PC-3 (cell line): ENCODE data around the gene TMEM86B. TPM values are rescaled to one million over a fixed set of nuclear protein-coding genes. Genes with fewer than 3 reads are reported as not detected.
A peak's percentile ranks its signal among the peaks of the same experiment; 100 is the strongest.

Experiments used
- ATAC-seq: fragments of 200-7000 bp; cut with Tn5 transposase; 2 replicates; pipeline ENCODE4 v1.9.1; 2020; ENCODE audit warnings: mild to moderate bottlenecking, moderate library complexity
- BruUV-seq: library from RNA; stranded (reverse); fragments of 400-500 nt; replicated peaks from 2 replicates; lab custom pipeline; 2021; lab: Mats Ljungman, UMichigan
- CTCF ChIA-PET: fragments of 300-600 bp; sonication (Branson Sonifier 250); formaldehyde crosslinking; loops from one replicate; lab custom pipeline; 2022; ENCODE audit warnings: antibody characterized with exemption; lab: Charles Lee
- POLR2A ChIA-PET: fragments of 300-600 bp; sonication (Branson Sonifier 250); formaldehyde crosslinking; loops from one replicate; lab custom pipeline; 2022; ENCODE audit warnings: antibody characterized with exemption; ENCODE audit not compliant: unreplicated experiment; lab: Charles Lee
- DNase-seq: peaks from one replicate; pipeline ENCODE4 v3.0.0-alpha.2; 2015
- H2AFZ ChIP-seq: fragments of 300-600 bp; sonication (generic); 2 replicates; pipeline ENCODE4 v1.6.0; 2016; ENCODE audit warnings: antibody characterized with exemption, low read length
- H3F3A ChIP-seq: fragments of 300-600 bp; sonication (generic); one replicate; pipeline ENCODE4 v1.6.0; 2017; ENCODE audit warnings: antibody characterized with exemption, low read length, control low read depth, mild to moderate bottlenecking; ENCODE audit not compliant: unreplicated experiment
- H3K27ac ChIP-seq: fragments of 300-600 bp; sonication (generic); 2 replicates; pipeline ENCODE4 v1.5.1; 2016; ENCODE audit warnings: mild to moderate bottlenecking, low read length
- H3K27me3 ChIP-seq: fragments of 300-600 bp; sonication (generic); 2 replicates; pipeline ENCODE4 v1.6.1; 2016; ENCODE audit warnings: low read length, mixed read lengths
- H3K36me3 ChIP-seq: fragments of 300-600 bp; sonication (generic); 2 replicates; pipeline ENCODE4 v1.6.1; 2016; ENCODE audit warnings: low read depth, mixed run types, low read length, mixed read lengths
- H3K4me1 ChIP-seq: fragments of 300-600 bp; sonication (generic); 2 replicates; pipeline ENCODE4 v1.5.1; 2016; ENCODE audit warnings: low read length; ENCODE audit not compliant: insufficient read depth
- H3K4me2 ChIP-seq: fragments of 300-600 bp; sonication (generic); 2 replicates; pipeline ENCODE4 v1.6.0; 2016; ENCODE audit warnings: low read length
- H3K4me3 ChIP-seq: fragments of 300-600 bp; sonication (generic); 2 replicates; pipeline ENCODE4 v1.5.1; 2016; ENCODE audit warnings: mild to moderate bottlenecking, low read length, mixed read lengths
- H3K79me2 ChIP-seq: fragments of 300-600 bp; sonication (generic); 2 replicates; pipeline ENCODE4 v1.6.1; 2017; ENCODE audit warnings: low read length, mixed read lengths
- H3K9ac ChIP-seq: fragments of 300-600 bp; sonication (generic); 2 replicates; pipeline ENCODE4 v1.6.0; 2016; ENCODE audit warnings: mild to moderate bottlenecking, low read length
- H3K9me2 ChIP-seq: fragments of 300-600 bp; sonication (generic); replicated peaks from 2 replicates; pipeline ENCODE4 v1.6.1; 2016; ENCODE audit warnings: mixed run types, low read length, mixed read lengths
- H3K9me3 ChIP-seq: fragments of 300-600 bp; sonication (generic); 2 replicates; pipeline ENCODE4 v1.6.1; 2016; ENCODE audit warnings: low read length, mixed read lengths
- H4K20me1 ChIP-seq: fragments of 300-600 bp; sonication (generic); 2 replicates; pipeline ENCODE4 v1.6.1; 2016; ENCODE audit warnings: low read length, mixed read lengths
- CTCF ChIP-seq: fragments of 300-600 bp; sonication (generic); conservative IDR thresholded peaks from 2 replicates; pipeline ENCODE4 v1.5.1; 2017; ENCODE audit warnings: antibody characterized with exemption, low read depth, mild to moderate bottlenecking, low read length
- EZH2 ChIP-seq: fragments of 300-600 bp; sonication (generic); IDR thresholded peaks from one replicate; pipeline ENCODE4 v1.6.1; 2017; ENCODE audit warnings: antibody characterized with exemption, mild to moderate bottlenecking, low read length; ENCODE audit not compliant: unreplicated experiment
- EZH2phosphoT487 ChIP-seq: fragments of 300-600 bp; sonication (generic); IDR thresholded peaks from 2 replicates; pipeline ENCODE4 v1.6.1; 2018; ENCODE audit warnings: mild to moderate bottlenecking, antibody characterized with exemption, low read length, borderline replicate concordance
- intact Hi-C: fragments of 100-400 bp; cut with micrococcal nuclease; formaldehyde crosslinking; loops from 2 replicates; pipeline ENCODE4 v1.9.0; 2023
- total RNA-seq: library from RNA; depleted of rRNA; stranded (reverse); fragments of >200 nt; gene quantifications from 2 replicates; pipeline ENCODE4 v1.2.3, GENCODE V29; 2014

Gene TMEM86B
- total RNA-seq, 1 experiment from 2014 or later = 11.8 TPM

GRCh38 chr19:55216461-55217198 is 11.9 kb downstream of the TMEM86B start:
- peaks cover 22% of the 10 kb centered on the region for H3K4me1 ChIP-seq
- H3K9me3 ChIP-seq = no peaks in the 10 kb centered on the region
- H3K4me2 ChIP-seq = peak overlapping the region; percentile 77
- TF ChIP-seq CTCF (no peak), EZH2 (no peak), EZH2phosphoT487 (no peak)
- H3F3A ChIP-seq = no peaks in the 10 kb centered on the region
- no peaks in the 10 kb centered on the region for H3K27me3 ChIP-seq
- no peaks in the 10 kb centered on the region for H4K20me1 ChIP-seq
- intact Hi-C loops = loop anchor here (1.0 to 10.0 kb wide), 2 partner anchors 43 to 168 kb away; partner anchors contain the start of genes PPP6R1, RPL28 and TMEM238
- H3K79me2 ChIP-seq = no peaks in the 10 kb centered on the region
- DNase-seq (peak; percentile 100), ATAC-seq (peak; percentile 91)
- TSS peak; percentile 77 for BruUV-seq
- POLR2A ChIA-PET = interaction anchor here (0.6 to 1.0 kb wide), 2 partner anchors 50 to 1348 kb away, joined by 3 read pairs; partner anchors contain the start of gene DNAAF3
- peak overlapping the region; percentile 44 for H3K4me3 ChIP-seq
- CTCF ChIA-PET = interaction anchor here (0.6 kb wide), 1 partner anchor 168 kb away, joined by 3 read pairs; the partner anchor contains the start of gene TMEM238
- peak overlapping the region; percentile 84 for H3K27ac ChIP-seq
- no peaks in the 10 kb centered on the region for H3K9me2 ChIP-seq
- peak overlapping the region; percentile 15; the same call in 1 of the 2 replicates for H2AFZ ChIP-seq
- no peaks in the 10 kb centered on the region for H3K36me3 ChIP-seq
- peak overlapping the region; percentile 37; the same call in 1 of the 2 replicates for H3K9ac ChIP-seq

- peaks cover 40% of the 10 kb centered on the region for H3K4me1 ChIP-seq
- H4K20me1 ChIP-seq = no peaks in the 10 kb centered on the region
- no peaks in the 10 kb centered on the region for H3K9me3 ChIP-seq
Observed at GRCh38 chr19:55213547-55213946, 15.0 kb downstream of the TMEM86B start.

GRCh38 chr19:55212447-55212846 is 16.1 kb downstream of the TMEM86B start:
- Histone ChIP-seq H3K9me3 (no peaks in the 10 kb centered on the region), H3K4me1 (peaks cover 37% of the 10 kb centered on the region), H3K27ac (no peak overlapping the region), H3K36me3 (no peaks in the 10 kb centered on the region), H4K20me1 (no peaks in the 10 kb centered on the region), H3K79me2 (no peaks in the 10 kb centered on the region), H3K4me3 (no peak overlapping the region), H3K4me2 (no peak overlapping the region), H3K9ac (no peak overlapping the region), H3K9me2 (no peaks in the 10 kb centered on the region), H3F3A (peaks cover 8% of the 10 kb centered on the region), H2AFZ (no peak overlapping the region), H3K27me3 (no peaks in the 10 kb centered on the region)
- BruUV-seq = no TSS peak
- POLR2A ChIA-PET = no interaction called here
- ATAC-seq = peak; percentile 29
- intact Hi-C loops = loop anchor here (1.0 to 10.0 kb wide), 6 partner anchors 40 to 206 kb away; partner anchors contain the start of genes KMT5C, PPP6R1, RPL28 and TMEM238
- TF ChIP-seq EZH2 (no peak), CTCF (peak; percentile 99)
- CTCF ChIA-PET = no interaction called here
- DNase-seq = peak; percentile 95

More at GRCh38 chr19:55213547-55213946, 15.0 kb downstream of the TMEM86B start:
- CTCF ChIA-PET = no interaction called here
- DNase-seq (no peak), ATAC-seq (no peak)
- no peaks in the 10 kb centered on the region for H3K79me2 ChIP-seq
- no peak overlapping the region for H2AFZ ChIP-seq
- H3F3A ChIP-seq = peaks cover 8% of the 10 kb centered on the region
- no peak overlapping the region for H3K9ac ChIP-seq
- no peaks in the 10 kb centered on the region for H3K27me3 ChIP-seq
- no peaks in the 10 kb centered on the region for H3K9me2 ChIP-seq
- POLR2A ChIA-PET = no interaction called here
- H3K36me3 ChIP-seq = no peaks in the 10 kb centered on the region
- no peak overlapping the region for H3K4me3 ChIP-seq
- H3K4me2 ChIP-seq = no peak overlapping the region
- no peak for TF ChIP-seq EZH2phosphoT487
- BruUV-seq = no TSS peak
- no peak overlapping the region for H3K27ac ChIP-seq
- intact Hi-C loops = loop anchor here (5.0 to 10.0 kb wide), 3 partner anchors 41 to 171 kb away; partner anchors contain the start of genes KMT5C, RPL28 and TMEM238
